Stimulated activated naive CD8-positive, alpha-beta T cell treated with anti-CD3 and anti-CD28 coated beads, Interleukin-15, Interleukin-2, amounts not matched to agents 100 ng/mL and 50 ng/mL, for 24 hours (primary cell): ENCODE data around the gene SPTBN2.

Source experiments
- H3K27ac Mint-ChIP-seq: one replicate; pipeline ENCODE4 v1.8.0; 2021; ENCODE audit warnings: mild to moderate bottlenecking, mixed read lengths
- H3K27me3 Mint-ChIP-seq: one replicate; pipeline ENCODE4 v1.8.0; 2021; ENCODE audit warnings: mixed read lengths
- H3K36me3 Mint-ChIP-seq: one replicate; pipeline ENCODE4 v1.8.0; 2021; ENCODE audit warnings: low read depth, mixed read lengths
- H3K4me1 Mint-ChIP-seq: one replicate; pipeline ENCODE4 v1.8.0; 2021; ENCODE audit warnings: low read depth, mixed read lengths
- H3K4me3 Mint-ChIP-seq: one replicate; pipeline ENCODE4 v1.8.0; 2021; ENCODE audit warnings: mild to moderate bottlenecking, mixed read lengths
- H3K9me3 Mint-ChIP-seq: one replicate; pipeline ENCODE4 v1.8.0; 2021; ENCODE audit warnings: mixed read lengths

Gene SPTBN2

DNA sequence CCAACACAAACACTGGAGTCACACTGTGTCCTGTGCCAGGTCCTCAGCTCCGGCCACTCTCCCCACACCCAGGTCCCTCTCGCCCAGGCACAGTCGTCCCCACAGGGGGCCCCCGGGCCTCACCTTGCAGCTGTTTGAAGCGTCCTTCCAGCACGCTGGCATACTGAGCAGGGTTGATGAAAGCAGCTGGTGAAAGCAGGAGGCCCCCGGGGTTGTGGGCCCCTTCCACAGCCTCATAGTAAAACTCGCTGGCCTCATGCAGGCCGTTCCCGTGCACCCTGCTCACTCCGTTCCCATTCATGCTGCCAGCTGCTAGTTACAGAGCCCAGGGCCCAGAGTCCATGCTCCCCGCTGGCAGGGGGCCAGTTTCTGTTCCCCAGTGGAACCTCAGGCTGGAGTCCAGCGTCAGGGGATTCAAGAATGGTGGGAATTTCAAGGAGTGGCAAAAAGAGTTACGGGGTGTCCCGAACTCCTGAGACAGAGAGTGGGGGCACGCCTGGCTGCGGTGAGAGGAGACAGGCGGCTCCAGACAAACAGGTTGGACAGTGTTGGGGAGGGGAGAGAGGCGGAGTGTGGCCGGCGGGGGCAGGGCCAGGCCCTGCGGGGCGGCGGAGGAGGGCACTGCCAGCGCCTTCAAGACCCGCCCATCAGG is 10.6 kb downstream of the SPTBN2 start:
- Mint-ChIP-seq H3K4me3 (no peak overlapping the region), H3K4me1 (peaks cover 15% of the 10 kb centered on the region), H3K27ac (no peak overlapping the region), H3K27me3 (peaks cover 12% of the 10 kb centered on the region), H3K36me3 (no peaks in the 10 kb centered on the region), H3K9me3 (no peaks in the 10 kb centered on the region)

DNA sequence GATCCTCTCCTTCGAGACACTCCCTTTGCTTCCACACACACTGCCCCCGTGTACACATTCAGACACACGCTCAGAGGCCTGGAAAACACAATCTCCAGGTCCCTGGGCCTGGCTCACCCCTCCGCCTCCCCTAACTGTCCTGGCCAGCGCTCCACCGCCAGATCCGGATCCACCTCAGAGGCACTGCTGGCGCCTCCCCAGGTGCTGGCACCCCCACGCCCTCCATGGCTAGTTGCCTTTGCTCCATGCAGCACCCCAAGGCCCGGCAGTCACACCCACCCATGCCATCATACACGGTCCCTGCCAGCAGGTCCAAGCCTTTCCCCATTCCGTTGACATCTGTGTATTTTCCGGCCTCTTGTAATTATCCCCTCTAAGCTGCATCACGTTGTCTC is 11.1 kb downstream of the SPTBN2 start:
- no peaks in the 10 kb centered on the region for H3K9me3 Mint-ChIP-seq
- peaks cover 15% of the 10 kb centered on the region for H3K4me1 Mint-ChIP-seq
- peaks cover 10% of the 10 kb centered on the region for H3K27me3 Mint-ChIP-seq
- H3K4me3 Mint-ChIP-seq: no peak overlapping the region
- no peaks in the 10 kb centered on the region for H3K36me3 Mint-ChIP-seq
- no peak overlapping the region for H3K27ac Mint-ChIP-seq

DNA sequence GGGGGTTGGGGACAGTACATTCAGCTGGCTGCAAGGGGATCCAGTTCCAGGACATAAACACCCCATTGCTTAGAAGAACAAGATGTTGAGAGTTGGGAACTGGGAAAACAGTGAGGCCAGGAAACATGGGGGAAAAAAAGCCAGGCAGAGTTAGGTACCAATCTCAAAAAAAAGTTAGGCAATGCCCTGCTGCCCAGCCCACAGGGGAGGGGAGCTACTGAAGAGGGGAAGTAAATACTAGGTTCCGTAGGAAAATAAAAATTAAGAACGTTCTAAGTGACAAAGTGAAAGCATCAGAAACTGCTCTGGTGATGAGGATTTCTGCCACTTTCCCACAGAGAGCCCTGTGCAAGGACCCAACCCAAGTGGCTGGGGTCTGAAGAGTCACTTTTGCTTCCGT is 12.0 kb downstream of the SPTBN2 start:
- peaks cover 8% of the 10 kb centered on the region for H3K27me3 Mint-ChIP-seq
- peaks cover 15% of the 10 kb centered on the region for H3K4me1 Mint-ChIP-seq
- no peaks in the 10 kb centered on the region for H3K36me3 Mint-ChIP-seq
- H3K4me3 Mint-ChIP-seq: no peak overlapping the region
- no peaks in the 10 kb centered on the region for H3K9me3 Mint-ChIP-seq
- no peak overlapping the region for H3K27ac Mint-ChIP-seq

DNA sequence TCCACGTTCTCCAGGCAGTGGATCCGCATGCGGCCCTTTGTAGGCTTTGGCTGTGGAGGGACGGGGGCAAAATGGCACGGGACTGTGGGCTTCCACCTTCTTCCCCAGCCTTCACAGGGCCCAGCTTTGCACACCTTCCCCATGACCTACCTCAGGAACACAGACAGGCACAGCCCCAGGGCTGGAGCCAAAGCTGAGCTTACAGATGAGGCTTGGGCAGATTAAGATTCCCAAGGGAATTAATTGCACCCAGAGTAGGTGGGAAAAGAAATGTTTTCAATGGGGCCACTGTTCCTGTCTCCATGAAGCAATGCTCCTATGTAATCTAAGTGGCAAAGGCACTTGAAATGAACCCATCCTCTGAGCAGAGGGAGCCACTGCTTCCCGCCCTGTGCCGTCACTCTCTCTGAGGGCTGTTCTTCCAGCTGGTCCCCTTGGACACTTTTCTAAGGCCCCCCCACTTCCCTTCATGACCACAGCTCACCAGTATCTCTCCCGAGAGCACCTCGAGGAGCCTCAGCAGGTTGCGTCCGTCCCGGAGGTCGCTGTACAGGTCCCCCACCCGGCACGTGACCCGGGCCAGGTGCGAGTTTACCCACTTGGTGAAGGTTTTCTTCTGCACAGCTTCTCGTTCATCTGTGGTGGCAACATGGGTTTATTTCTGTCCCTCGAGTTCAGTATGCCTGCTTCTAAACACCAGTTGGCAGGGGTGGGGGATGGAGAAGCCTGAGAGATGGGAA is 13.5 kb downstream of the SPTBN2 start:
- H3K36me3 Mint-ChIP-seq: no peaks in the 10 kb centered on the region
- H3K4me1 Mint-ChIP-seq: peaks cover 13% of the 10 kb centered on the region
- H3K27me3 Mint-ChIP-seq: peaks cover 7% of the 10 kb centered on the region
- no peak overlapping the region for H3K27ac Mint-ChIP-seq
- no peaks in the 10 kb centered on the region for H3K9me3 Mint-ChIP-seq
- no peak overlapping the region for H3K4me3 Mint-ChIP-seq

DNA sequence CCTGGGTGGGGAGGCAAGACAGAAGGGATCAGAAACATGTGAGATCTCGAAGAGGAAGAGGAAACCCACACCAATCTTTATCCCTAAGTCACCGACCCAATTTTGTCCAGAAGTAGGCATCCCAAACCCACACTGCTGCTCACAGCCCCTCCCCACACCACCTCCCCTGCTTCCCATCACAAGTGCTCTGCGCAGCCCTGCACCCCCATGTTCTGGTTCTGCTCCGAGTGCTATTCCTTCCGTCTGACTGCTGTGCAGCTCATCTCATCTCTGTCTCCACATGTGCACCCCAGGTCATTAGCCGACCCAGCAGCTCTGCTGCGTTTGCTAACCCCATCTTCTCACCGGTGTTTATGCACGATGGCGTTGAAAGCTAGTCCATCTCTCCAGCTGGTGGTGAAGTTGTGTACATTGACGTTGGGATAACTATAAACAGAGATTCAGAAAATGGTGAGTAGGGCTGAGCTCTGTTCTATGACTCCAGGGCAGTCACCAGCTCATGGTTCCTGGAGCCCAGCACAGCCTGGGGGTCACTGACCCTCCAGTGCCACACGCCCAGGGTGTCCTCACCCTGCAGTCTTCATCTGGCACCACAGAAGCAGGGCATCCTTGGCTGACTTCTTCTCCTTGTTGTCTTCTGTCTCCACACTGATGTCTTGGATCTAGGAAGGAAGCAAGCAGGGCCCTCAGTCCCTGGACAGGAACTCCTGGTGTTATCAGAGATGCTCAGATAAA is 15.1 kb downstream of the SPTBN2 start:
- H3K27me3 Mint-ChIP-seq: peaks cover 3% of the 10 kb centered on the region

DNA sequence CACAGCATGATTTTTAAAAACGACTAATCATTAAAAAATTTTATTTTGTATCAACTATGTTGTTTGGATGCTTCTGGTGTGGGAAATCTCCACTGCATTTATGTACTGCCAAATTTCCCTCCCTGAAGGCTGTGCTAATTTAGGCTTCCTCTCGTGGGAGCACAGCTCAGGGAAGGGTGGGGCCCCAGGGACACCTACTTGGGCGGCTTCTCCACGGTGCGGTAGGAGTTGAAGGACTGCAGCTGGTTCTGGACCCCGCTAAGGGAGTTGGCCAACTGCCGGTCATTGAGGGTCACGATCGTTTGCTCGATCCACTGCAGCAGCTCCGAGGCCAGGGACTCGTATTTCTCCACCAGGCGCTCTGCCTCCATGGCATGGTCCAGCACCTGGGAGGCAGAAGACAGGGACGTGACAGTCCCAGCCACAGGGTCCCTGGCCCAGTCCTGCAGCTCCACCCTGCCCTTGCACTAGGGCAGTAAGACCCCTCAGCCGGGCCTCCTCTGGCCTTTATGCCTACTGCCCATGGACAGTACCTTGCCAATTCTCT is 18.6 kb downstream of the SPTBN2 start:
- no peak overlapping the region for H3K4me3 Mint-ChIP-seq
- H3K27ac Mint-ChIP-seq: no peak overlapping the region
- H3K36me3 Mint-ChIP-seq: no peaks in the 10 kb centered on the region
- peaks cover 3% of the 10 kb centered on the region for H3K27me3 Mint-ChIP-seq
- no peaks in the 10 kb centered on the region for H3K4me1 Mint-ChIP-seq
- no peaks in the 10 kb centered on the region for H3K9me3 Mint-ChIP-seq

More for the DNA sequence above, 15.1 kb downstream of the SPTBN2 start:
- Mint-ChIP-seq H3K9me3 (no peaks in the 10 kb centered on the region), H3K4me1 (no peaks in the 10 kb centered on the region), H3K36me3 (no peaks in the 10 kb centered on the region), H3K27ac (no peak overlapping the region), H3K4me3 (no peak overlapping the region)

DNA sequence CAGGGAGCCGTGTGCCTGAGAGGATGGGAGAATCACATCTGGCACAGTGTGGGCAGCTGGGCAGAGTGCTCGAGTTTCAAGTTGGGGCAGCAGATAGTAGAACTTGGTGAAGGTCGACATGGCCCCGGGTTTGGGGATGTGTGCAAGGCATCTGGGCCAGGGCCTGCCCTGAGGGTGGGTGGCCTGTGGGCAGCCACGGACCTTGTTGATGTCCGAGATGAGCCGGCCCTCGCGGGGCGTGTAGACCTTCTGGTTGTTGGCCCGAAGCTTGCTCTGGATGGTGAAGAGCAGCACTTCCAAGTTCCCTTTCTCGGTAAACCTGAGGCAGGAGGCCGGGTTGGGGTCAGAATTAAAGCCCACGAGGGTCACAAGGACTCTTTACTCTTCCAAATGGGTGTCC is 20.3 kb downstream of the SPTBN2 start:
- H3K27ac Mint-ChIP-seq: no peak overlapping the region
- peaks cover 3% of the 10 kb centered on the region for H3K27me3 Mint-ChIP-seq
- no peaks in the 10 kb centered on the region for H3K9me3 Mint-ChIP-seq
- H3K36me3 Mint-ChIP-seq: no peaks in the 10 kb centered on the region
- H3K4me3 Mint-ChIP-seq: no peak overlapping the region
- H3K4me1 Mint-ChIP-seq: no peaks in the 10 kb centered on the region

DNA sequence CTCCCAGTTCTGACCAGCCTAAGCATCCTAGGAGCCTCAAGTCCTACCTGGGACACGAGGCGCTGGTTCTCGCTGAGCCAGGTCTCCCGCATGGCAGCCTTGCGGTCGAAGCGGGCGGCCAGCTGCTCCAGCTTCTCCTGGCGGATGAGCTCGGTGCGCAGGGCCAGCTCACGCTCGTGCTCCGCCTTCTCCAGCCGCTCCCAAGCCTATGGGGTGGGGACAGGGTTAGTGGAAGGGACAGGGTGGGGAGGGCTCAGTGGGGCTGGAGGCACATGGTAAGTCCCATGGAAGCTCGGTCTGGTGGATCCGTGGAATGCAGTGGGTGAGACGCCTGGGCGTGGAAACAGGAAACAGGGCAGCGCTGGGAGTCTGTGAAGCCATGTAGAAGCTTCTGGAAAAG is 20.9 kb downstream of the SPTBN2 start:
- Mint-ChIP-seq H3K27ac (no peak overlapping the region), H3K4me1 (no peaks in the 10 kb centered on the region), H3K4me3 (no peak overlapping the region)

DNA sequence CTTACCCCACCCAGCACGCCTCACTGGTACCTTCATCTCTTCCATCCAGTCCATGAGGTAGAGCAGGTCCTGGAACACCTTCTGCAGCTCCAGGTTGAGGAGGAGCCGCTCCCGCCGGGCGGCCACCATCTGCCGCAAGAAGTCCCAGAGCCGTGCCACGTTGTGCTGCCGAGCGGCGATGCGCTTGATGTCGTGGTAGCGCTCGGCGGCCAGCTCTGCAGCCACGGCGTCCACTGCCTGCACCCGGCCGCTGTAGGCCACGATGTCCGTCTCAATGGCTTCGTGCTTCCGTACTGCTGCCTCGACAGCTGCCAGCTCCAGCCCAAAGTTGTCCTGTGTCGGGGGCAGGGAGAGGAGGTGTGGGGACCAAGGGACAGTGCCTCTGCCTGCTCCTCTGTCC is 21.5 kb downstream of the SPTBN2 start:
- Mint-ChIP-seq H3K9me3 (no peaks in the 10 kb centered on the region), H3K4me1 (no peaks in the 10 kb centered on the region), H3K4me3 (no peak overlapping the region), H3K27ac (no peak overlapping the region), H3K27me3 (no peaks in the 10 kb centered on the region), H3K36me3 (no peaks in the 10 kb centered on the region)

More for the DNA sequence above, 20.9 kb downstream of the SPTBN2 start:
- Mint-ChIP-seq H3K27me3 (no peaks in the 10 kb centered on the region), H3K9me3 (no peaks in the 10 kb centered on the region), H3K36me3 (no peaks in the 10 kb centered on the region)

DNA sequence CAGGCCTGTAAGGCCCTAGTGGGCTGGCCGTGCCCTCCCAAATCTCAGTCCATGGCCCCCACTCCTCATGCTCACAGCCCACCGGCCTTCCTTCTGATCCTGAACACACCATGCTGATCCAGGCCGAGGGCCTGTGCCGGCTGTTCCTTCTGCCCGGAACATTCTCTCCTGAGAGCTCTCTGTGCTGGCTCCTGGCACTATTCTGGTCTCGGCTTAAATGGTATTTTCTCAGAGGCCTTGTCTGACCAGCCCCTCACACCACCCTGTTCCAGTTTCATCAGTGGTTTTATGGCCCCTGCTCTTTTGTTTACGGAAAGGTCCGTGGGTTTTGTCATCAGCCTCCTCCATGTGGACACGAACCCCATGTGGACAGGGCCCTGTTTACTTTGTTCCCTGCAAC is 22.0 kb downstream of the SPTBN2 start:
- no peak overlapping the region for H3K27ac Mint-ChIP-seq

DNA sequence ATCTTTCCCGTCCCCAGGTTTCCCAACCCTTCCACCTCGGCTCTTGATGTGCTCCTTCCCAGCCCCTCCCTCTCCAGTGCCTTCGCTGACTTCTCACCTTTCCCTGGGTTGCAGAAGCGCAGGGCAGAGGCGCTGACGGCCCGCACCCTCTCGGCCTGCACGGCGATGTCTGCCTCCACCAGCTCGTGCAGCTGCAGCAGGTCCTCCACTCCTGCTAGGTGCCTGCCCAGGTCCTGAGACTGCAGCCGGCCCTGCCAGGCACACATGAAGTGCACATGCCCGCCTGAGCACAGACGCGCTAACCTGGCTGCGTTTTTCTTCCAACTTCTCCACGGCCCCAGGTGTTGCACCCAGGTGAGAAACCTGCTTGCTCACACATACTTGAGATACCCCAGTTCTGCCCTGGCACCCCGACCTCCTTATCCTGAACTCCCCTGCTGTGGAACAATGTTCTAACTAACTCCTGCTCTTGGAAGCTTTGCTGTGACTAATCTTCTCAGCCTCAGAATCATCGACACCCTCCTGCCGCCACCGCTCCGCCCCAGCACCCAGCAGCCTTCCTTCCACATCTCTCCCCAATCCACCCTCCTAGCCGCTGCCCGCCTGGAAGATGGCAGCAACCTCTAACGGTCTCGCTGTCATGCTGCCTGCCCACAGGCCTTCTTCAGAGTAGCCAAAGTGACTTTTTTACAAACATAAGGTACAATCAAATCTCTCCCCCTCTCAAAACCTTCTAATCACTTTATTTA is 23.3 kb downstream of the SPTBN2 start:
- H3K4me3 Mint-ChIP-seq: no peak overlapping the region
- H3K27ac Mint-ChIP-seq: no peak overlapping the region
- no peaks in the 10 kb centered on the region for H3K9me3 Mint-ChIP-seq
- no peaks in the 10 kb centered on the region for H3K36me3 Mint-ChIP-seq
- no peaks in the 10 kb centered on the region for H3K27me3 Mint-ChIP-seq
- peaks cover 4% of the 10 kb centered on the region for H3K4me1 Mint-ChIP-seq

More for the DNA sequence above, 22.0 kb downstream of the SPTBN2 start:
- no peak overlapping the region for H3K4me3 Mint-ChIP-seq
- H3K27me3 Mint-ChIP-seq: no peaks in the 10 kb centered on the region
- no peaks in the 10 kb centered on the region for H3K9me3 Mint-ChIP-seq
- H3K4me1 Mint-ChIP-seq: no peaks in the 10 kb centered on the region
- H3K36me3 Mint-ChIP-seq: no peaks in the 10 kb centered on the region

DNA sequence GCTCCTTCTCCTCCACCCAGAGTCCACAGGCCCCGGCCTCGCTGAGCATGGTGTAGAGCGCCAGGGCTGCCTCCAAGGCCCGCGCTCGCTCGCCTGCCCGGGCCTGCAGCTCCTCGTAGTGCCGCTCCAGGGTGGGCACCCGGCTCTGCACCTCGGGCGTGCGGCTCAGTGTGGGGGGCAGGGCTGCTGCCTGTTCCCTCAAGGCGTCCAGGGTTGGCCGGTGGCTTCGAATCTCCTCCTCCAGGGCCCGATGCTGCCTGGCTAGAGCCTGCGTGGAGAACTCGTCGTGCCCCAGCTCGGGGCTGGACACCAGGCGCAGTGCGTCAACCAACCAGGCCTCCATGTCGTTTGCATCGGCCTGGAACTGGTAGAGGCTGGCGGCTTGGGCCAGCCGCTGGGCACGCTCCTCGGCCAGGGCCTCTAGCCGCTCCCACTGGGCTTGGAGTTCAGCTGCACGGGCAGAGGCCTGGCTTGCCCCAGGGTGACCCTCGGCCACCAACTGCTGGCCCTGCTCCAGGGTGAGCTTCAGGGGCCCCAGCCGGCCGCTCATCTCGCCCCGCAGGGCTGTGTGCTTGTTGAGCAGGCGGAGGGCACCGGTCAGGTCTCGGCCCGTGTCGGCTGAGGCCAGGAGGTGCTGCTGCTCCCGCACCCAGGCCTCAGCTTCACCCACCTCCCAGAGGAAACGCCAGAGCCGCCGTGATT is 24.2 kb downstream of the SPTBN2 start:
- Mint-ChIP-seq H3K4me1 (peaks cover 4% of the 10 kb centered on the region), H3K27me3 (no peaks in the 10 kb centered on the region), H3K36me3 (no peaks in the 10 kb centered on the region), H3K9me3 (no peaks in the 10 kb centered on the region), H3K4me3 (no peak overlapping the region), H3K27ac (no peak overlapping the region)

DNA sequence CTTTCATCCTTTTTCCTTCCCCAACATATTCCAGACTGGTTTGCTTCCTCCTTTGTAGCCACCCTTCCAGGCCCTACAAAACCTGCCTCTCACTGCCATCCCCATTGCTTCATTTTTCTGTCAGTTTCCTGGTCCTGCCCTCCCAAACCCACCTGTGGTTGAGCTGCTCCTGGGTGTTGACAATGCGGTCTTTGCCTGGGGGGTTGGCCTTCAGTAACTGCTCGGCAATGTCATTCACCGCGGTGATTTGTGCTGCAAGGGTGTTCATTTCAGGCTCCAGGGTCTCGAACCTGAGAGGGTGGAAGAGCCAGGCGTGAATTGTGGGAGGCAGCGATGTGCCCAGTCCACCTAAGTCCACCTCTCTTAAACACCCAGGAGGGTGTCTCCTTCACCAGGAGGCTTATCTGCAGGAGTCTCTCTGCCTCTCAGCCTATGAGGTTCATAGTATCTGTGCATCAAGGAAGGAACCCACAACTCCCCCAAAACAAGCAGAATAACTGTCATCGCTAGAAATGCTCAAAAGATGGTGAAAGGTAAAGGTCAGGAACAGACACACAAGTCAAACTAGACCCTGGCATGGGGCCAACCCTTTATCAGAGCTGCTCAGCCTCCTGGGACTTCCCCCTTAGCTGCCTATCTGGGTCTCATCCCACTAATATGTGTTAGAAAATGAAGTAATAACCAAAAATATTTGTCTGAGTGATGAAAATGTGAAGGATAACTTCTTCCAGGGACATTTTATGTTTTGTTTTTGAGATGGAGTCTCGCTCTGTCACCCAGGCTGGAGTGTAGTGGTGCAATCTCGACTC is 27.4 kb downstream of the SPTBN2 start:
- H3K4me3 Mint-ChIP-seq: no peak overlapping the region
- peaks cover 4% of the 10 kb centered on the region for H3K4me1 Mint-ChIP-seq
- H3K27me3 Mint-ChIP-seq: no peaks in the 10 kb centered on the region
- H3K27ac Mint-ChIP-seq: no peak overlapping the region
- H3K36me3 Mint-ChIP-seq: no peaks in the 10 kb centered on the region
- H3K9me3 Mint-ChIP-seq: no peaks in the 10 kb centered on the region
